BE2C (cell line): ENCODE data around the gene CACNA1D.

Source experiments
- DNase-seq: peaks from one replicate; pipeline ENCODE4 v3.0.0-alpha.2; 2020
- H3K27me3 ChIP-seq: fragments of 250-450 bp; sonication (Bioruptor Pico); 2 replicates; pipeline ENCODE4 v1.5.1; 2020; ENCODE audit warnings: mild to moderate bottlenecking
- H3K36me3 ChIP-seq: fragments of 250-450 bp; sonication (Bioruptor Pico); 2 replicates; pipeline ENCODE4 v1.5.1; 2020; ENCODE audit warnings: mild to moderate bottlenecking
- H3K4me1 ChIP-seq: fragments of 250-450 bp; sonication (Bioruptor Pico); 2 replicates; pipeline ENCODE4 v1.5.1; 2020
- H3K4me3 ChIP-seq: 2 replicates; pipeline ENCODE4 v1.5.1; 2011; ENCODE audit warnings: low read depth, low read length
- H3K9me3 ChIP-seq: fragments of 250-450 bp; sonication (Bioruptor Pico); 2 replicates; pipeline ENCODE4 v1.5.1; 2020
- CTCF ChIP-seq: IDR thresholded peaks from 2 replicates; pipeline ENCODE4 v1.5.1; 2012; ENCODE audit warnings: mild to moderate bottlenecking, low read depth, low read length

The CACNA1D gene

GRCh38 chr3:53833700-53834099 lies 339.3 kb downstream of the CACNA1D start:
- H3K4me1 ChIP-seq = no peaks in the 10 kb centered on the region
- no peaks in the 10 kb centered on the region for H3K36me3 ChIP-seq
- no peaks in the 10 kb centered on the region for H3K9me3 ChIP-seq
- no peak overlapping the region for H3K4me3 ChIP-seq
- no peak for DNase-seq
- TF ChIP-seq CTCF = no peak
- H3K27me3 ChIP-seq = no peaks in the 10 kb centered on the region

GRCh38 chr3:53834429-53835095 lies 340.2 kb downstream of the CACNA1D start:
- H3K4me3 ChIP-seq = no peak overlapping the region
- no peak for DNase-seq
- H3K9me3 ChIP-seq = no peaks in the 10 kb centered on the region
- no peak for TF ChIP-seq CTCF
- no peaks in the 10 kb centered on the region for H3K27me3 ChIP-seq
- H3K36me3 ChIP-seq = no peaks in the 10 kb centered on the region
- no peaks in the 10 kb centered on the region for H3K4me1 ChIP-seq

- Histone ChIP-seq H3K36me3 (no peaks in the 10 kb centered on the region), H3K9me3 (no peaks in the 10 kb centered on the region), H3K27me3 (no peaks in the 10 kb centered on the region), H3K4me1 (no peaks in the 10 kb centered on the region), H3K4me3 (no peak overlapping the region)
- no peak for DNase-seq
- no peak for TF ChIP-seq CTCF
Measured at GRCh38 chr3:53835257-53835656, 340.8 kb downstream of the CACNA1D start.

GRCh38 chr3:53836084-53836872 lies 341.9 kb downstream of the CACNA1D start:
- no peak for TF ChIP-seq CTCF
- no peak for DNase-seq
- Histone ChIP-seq H3K9me3 (no peaks in the 10 kb centered on the region), H3K27me3 (no peaks in the 10 kb centered on the region), H3K4me1 (no peaks in the 10 kb centered on the region), H3K4me3 (no peak overlapping the region), H3K36me3 (no peaks in the 10 kb centered on the region)

GRCh38 chr3:53837331-53837730 lies 342.9 kb downstream of the CACNA1D start:
- no peaks in the 10 kb centered on the region for H3K4me1 ChIP-seq
- no peak for DNase-seq
- no peak overlapping the region for H3K4me3 ChIP-seq
- H3K36me3 ChIP-seq = no peaks in the 10 kb centered on the region
- H3K9me3 ChIP-seq = no peaks in the 10 kb centered on the region
- no peak for TF ChIP-seq CTCF
- no peaks in the 10 kb centered on the region for H3K27me3 ChIP-seq

- H3K27me3 ChIP-seq = peaks cover 13% of the 10 kb centered on the region
- no peaks in the 10 kb centered on the region for H3K36me3 ChIP-seq
- H3K4me3 ChIP-seq = no peak overlapping the region
- H3K9me3 ChIP-seq = no peaks in the 10 kb centered on the region
- TF ChIP-seq CTCF = no peak
- no peaks in the 10 kb centered on the region for H3K4me1 ChIP-seq
- DNase-seq = no peak
Measured at GRCh38 chr3:53841296-53841695, 346.9 kb downstream of the CACNA1D start.
